Right atrium auricular region (tissue), 2 donors: Measurements from ENCODE around the gene DICER1. TPM values are rescaled to one million over a fixed set of nuclear protein-coding genes. Genes with fewer than 3 reads are reported as not detected.
A peak's percentile ranks its signal among the peaks of the same experiment; 100 is the strongest.

Source experiments
- DNase-seq: peaks from one replicate; pipeline ENCODE4 v3.0.0-alpha.2; 2019; ENCODE audit warnings: low spot score
- H3K27ac ChIP-seq, 2 donors: fragments of 200-600 bp; sonication (generic); 1 replicate in 1 of 2; 2 replicates in 1 of 2; pipeline ENCODE4 v1.5.1; 2016 to 2019
- H3K27me3 ChIP-seq, 2 donors: fragments of 200-600 bp; sonication (generic); one replicate each; pipeline versions ENCODE4 v1.5.1 to v1.6.0; 2017 to 2019
- H3K36me3 ChIP-seq: fragments of 200-600 bp; sonication (generic); one replicate; pipeline ENCODE4 v1.5.1; 2016
- H3K4me1 ChIP-seq, 2 donors: fragments of 200-600 bp; sonication (generic); one replicate each; pipeline versions ENCODE4 v1.5.1 to v1.6.0; 2017 to 2019
- H3K4me3 ChIP-seq, 2 donors: fragments of 200-600 bp; sonication (generic); 1 replicate in 1 of 2; 2 replicates in 1 of 2; pipeline ENCODE4 v1.5.1; 2017 to 2019; ENCODE audit warnings: mild to moderate bottlenecking in 1 of 2, moderate library complexity in 1 of 2
- H3K9me3 ChIP-seq, 2 donors: fragments of 200-600 bp; sonication (generic); one replicate each; pipeline ENCODE4 v1.5.1; 2019
- total RNA-seq, 2 donors: library from RNA; depleted of rRNA; stranded (reverse); fragments of >200 nt; gene quantifications; one replicate each; pipeline ENCODE4 v1.1.0, GENCODE V29; 2016
- TF ChIP-seq, protein P1 (sequence below), 2 donors: fragments of 200-600 bp; sonication (generic); IDR thresholded peaks; one replicate each; pipeline ENCODE4 v1.5.1; 2019; ENCODE audit warnings: antibody characterized with exemption in 2 of 2

DICER1 gene
- total RNA-seq, 2 donors from 2014 or later = 15.9 to 23.0 TPM

DNA sequence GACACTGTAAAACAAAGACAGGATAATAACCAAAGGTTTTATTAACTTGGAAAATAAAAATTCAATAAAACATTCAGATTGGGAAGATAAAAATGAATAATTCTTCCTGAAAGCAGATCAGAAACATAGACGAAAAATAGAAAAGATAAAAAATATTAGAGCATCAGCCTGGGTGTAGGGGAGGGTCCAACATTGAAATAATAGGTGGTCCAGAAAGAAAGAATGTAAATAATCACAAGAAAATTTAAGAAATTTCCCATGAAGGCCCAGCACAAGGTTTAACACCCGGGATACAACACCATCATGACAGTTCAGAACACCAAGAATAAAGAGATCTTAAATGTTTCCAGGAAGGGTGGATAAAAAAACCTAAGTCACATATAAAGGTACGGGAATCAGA, 31.1 kb upstream of the DICER1 start:
- Histone ChIP-seq H3K4me3 (no peak overlapping the region), H3K4me1 (peaks cover 0 to 53% of the 10 kb centered on the region in 2 donors), H3K9me3 (peaks cover 0 to 6% of the 10 kb centered on the region in 2 donors), H3K27me3 (no peaks in the 10 kb centered on the region), H3K36me3 (no peaks in the 10 kb centered on the region), H3K27ac (no peak overlapping the region)
- TF ChIP-seq, protein P1, sequence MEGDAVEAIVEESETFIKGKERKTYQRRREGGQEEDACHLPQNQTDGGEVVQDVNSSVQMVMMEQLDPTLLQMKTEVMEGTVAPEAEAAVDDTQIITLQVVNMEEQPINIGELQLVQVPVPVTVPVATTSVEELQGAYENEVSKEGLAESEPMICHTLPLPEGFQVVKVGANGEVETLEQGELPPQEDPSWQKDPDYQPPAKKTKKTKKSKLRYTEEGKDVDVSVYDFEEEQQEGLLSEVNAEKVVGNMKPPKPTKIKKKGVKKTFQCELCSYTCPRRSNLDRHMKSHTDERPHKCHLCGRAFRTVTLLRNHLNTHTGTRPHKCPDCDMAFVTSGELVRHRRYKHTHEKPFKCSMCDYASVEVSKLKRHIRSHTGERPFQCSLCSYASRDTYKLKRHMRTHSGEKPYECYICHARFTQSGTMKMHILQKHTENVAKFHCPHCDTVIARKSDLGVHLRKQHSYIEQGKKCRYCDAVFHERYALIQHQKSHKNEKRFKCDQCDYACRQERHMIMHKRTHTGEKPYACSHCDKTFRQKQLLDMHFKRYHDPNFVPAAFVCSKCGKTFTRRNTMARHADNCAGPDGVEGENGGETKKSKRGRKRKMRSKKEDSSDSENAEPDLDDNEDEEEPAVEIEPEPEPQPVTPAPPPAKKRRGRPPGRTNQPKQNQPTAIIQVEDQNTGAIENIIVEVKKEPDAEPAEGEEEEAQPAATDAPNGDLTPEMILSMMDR (IDR thresholded peaks at IDR 0.05) = no peak
- DNase-seq = no peak

DNA sequence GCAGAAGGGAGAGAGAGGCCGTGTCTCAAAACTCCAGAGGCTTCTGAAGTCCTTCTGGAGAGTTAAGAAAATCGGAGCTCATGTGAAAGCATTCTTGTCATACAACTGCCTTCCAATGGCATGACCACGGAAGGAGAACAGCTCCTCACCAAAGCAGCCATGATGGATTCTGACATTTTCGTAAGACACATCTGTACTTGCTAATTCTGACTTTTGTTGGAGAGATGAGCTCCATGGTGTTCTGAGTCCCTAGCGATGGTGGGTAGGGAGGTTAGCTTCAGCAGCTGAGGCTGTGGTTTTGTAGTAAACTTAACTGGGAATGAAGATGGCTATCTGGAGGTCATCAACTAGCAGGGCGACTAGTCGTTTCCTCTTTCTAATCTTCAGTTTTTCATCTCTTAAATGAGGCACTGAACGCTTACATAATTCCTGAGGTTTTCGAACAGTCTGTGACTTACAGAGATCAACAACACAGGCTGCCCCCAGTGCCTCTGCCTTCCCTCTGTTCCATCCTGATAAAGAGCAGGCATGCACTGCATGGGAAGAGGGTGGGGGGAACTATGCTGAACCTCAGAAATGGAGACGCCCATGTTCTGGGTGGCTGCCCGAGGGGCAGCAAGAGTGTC, 28.6 kb upstream of the DICER1 start:
- TF ChIP-seq, protein P1 (IDR thresholded peaks at IDR 0.05) = no peak
- H3K27ac ChIP-seq = peak overlapping the region; percentile 67 to 77
- H3K4me3 ChIP-seq = no peak overlapping the region
- H3K4me1 ChIP-seq = peaks cover 0 to 62% of the 10 kb centered on the region in 2 donors
- H3K36me3 ChIP-seq = no peaks in the 10 kb centered on the region
- no peak for DNase-seq
- H3K9me3 ChIP-seq = peaks cover 0 to 6% of the 10 kb centered on the region in 2 donors
- H3K27me3 ChIP-seq = no peaks in the 10 kb centered on the region

DNA sequence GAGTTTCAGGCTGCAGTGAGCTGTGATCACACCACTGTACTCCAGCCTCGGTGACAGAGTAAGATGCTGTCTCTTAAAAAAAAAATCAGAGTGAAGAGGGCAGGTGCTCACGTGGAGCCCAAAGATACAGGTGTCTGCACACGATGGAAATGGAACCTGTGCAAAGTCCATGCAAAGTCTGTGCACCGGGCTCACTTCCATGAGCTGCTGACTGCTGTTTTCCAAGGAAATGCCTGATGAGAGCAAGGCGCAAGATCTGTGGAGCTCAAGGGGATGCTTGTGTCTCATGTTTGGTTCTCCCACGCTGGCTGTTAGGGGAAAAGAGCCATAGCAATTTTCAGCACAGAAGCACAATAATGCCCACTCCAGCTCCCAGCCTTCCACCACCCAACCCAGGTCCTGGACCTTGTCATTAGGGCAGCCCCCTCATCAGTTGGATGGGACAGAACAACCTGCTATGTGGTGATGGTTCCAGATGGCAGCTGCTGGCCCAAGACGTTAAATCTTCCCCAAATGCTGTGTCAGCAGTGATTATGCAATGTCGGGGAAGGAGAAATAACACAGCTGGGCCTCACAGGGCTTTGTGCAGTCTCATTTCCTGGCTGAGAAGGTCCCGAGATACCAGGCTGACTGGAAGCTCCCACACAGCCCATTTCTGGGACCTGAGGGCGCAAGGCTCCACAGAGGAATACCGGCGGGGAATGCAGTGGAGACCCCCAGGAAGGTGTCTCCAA, 27.9 kb upstream of the DICER1 start:
- Histone ChIP-seq H3K4me1 (peaks cover 0 to 56% of the 10 kb centered on the region in 2 donors), H3K27me3 (no peaks in the 10 kb centered on the region), H3K9me3 (peaks cover 0 to 6% of the 10 kb centered on the region in 2 donors), H3K27ac (peak overlapping the region; percentile 67 to 77), H3K4me3 (no peak overlapping the region), H3K36me3 (no peaks in the 10 kb centered on the region)
- TF ChIP-seq, protein P1 (IDR thresholded peaks at IDR 0.05) = no peak
- peak; percentile 81 for DNase-seq

DNA sequence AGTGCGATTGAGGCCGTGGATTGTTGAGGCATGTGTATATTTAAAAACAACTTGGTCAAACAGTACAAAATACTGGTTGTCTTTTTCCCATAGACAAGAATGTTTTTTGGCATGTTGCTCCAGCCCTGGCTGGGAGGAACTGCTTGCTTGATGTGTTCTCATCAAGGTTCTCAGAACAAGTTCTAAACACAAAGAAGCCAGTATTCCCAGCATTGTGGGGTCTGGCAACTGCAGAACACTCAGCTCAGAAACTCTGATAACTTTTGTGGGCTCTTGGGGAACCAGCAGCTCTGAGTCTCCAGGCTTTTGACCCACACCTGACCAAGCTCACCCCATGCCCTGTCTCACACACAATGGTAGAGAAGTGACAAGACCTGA, 27.1 kb upstream of the DICER1 start:
- peak overlapping the region; percentile 67 to 77 for H3K27ac ChIP-seq
- no peaks in the 10 kb centered on the region for H3K27me3 ChIP-seq
- DNase-seq = no peak
- H3K4me1 ChIP-seq = peaks cover 0 to 48% of the 10 kb centered on the region in 2 donors
- no peak overlapping the region for H3K4me3 ChIP-seq
- no peaks in the 10 kb centered on the region for H3K36me3 ChIP-seq
- peaks cover 0 to 6% of the 10 kb centered on the region in 2 donors for H3K9me3 ChIP-seq
- TF ChIP-seq, protein P1 (IDR thresholded peaks at IDR 0.05) = no peak

DNA sequence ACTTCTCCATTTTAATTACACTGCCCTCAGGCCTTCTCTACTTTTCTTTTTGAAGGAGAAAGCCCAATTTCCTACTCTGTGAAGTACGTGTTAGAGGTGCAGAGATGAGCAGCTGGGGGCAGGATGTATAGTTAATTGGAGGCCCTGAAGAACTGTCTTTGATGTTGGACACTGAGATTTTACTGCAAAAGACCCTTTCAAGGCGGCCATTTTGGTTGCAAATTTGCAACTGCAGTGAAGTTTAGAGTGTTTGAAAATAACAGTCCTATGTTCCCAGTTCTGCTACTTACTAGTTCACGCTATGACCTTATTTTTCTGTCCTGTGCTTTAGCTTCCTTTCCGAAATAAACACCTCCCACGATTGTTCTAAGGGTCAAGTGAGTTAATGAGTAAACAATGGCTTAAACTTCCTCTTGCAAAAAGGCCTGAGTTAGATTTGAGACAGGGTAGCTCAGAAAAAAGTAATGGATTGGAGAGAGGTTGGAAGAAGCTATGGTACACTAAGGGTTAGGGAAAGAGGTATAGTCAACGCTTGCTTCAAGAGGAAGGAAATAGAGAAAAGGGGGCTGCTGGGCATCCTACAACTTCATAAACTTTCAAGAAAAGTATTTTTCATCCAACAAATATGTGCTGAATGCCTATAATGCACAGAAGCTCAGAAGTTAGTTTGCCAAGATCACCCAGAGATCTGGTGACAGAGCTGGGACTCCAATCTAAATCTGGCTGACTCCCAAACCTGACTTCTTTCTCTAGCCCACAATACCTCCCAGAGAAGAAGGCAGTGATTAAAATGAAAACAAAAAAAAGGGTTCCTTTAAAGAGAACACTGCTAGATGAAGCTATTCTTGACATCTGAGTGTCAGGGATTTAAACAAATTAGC, 26.4 kb upstream of the DICER1 start:
- H3K4me1 ChIP-seq = peaks cover 0 to 42% of the 10 kb centered on the region in 2 donors
- TF ChIP-seq, protein P1 (IDR thresholded peaks at IDR 0.05) = no peak
- H3K4me3 ChIP-seq = no peak overlapping the region
- H3K9me3 ChIP-seq = peaks cover 0 to 6% of the 10 kb centered on the region in 2 donors
- no peak for DNase-seq
- H3K27me3 ChIP-seq = no peaks in the 10 kb centered on the region
- H3K27ac ChIP-seq = peak overlapping the region; percentile 67 to 77
- H3K36me3 ChIP-seq = no peaks in the 10 kb centered on the region
